SJSA1 (cell line): ENCODE data around the gene TBL1XR1. TPM values are rescaled to one million over a fixed set of nuclear protein-coding genes. Genes with fewer than 3 reads are reported as not detected.
"Not testable (repeated sequence)": the region's sequence is repeated elsewhere in the genome, so short reads cannot be mapped to it uniquely, and the experiment has no call there.

Experiments
- DNase-seq, 2 experiments: peaks; one replicate each; pipeline ENCODE4 v3.0.0-alpha.2; 2015 to 2020; ENCODE audit warnings: low spot score in 2 of 2, low read depth in 1 of 2
- H3K27ac ChIP-seq: fragments of 250-450 bp; sonication (Bioruptor Pico); 2 replicates; pipeline ENCODE4 v1.5.1; 2020; ENCODE audit warnings: mild to moderate bottlenecking, moderate library complexity
- H3K27me3 ChIP-seq: fragments of 250-450 bp; sonication (Bioruptor Pico); replicated peaks from 2 replicates; pipeline ENCODE4 v1.5.1; 2020; ENCODE audit warnings: mild to moderate bottlenecking, moderate library complexity
- H3K36me3 ChIP-seq: fragments of 250-450 bp; sonication (Bioruptor Pico); 2 replicates; pipeline ENCODE4 v1.5.1; 2020; ENCODE audit warnings: mild to moderate bottlenecking
- H3K4me1 ChIP-seq: fragments of 250-450 bp; sonication (Bioruptor Pico); replicated peaks from 2 replicates; pipeline ENCODE4 v1.6.1; 2021; ENCODE audit warnings: mild to moderate bottlenecking
- H3K4me3 ChIP-seq: fragments of 250-450 bp; sonication (Bioruptor Pico); 2 replicates; pipeline ENCODE4 v1.5.1; 2020; ENCODE audit warnings: mild to moderate bottlenecking
- H3K9me3 ChIP-seq: fragments of 250-450 bp; sonication (Bioruptor Pico); replicated peaks from 2 replicates; pipeline ENCODE4 v1.5.1; 2020; ENCODE audit warnings: mild to moderate bottlenecking
- total RNA-seq: library from RNA; depleted of rRNA; stranded (reverse); fragments of >200 nt; shearing (Covaris generic); gene quantifications from 2 replicates; pipeline ENCODE4 v1.2.3, GENCODE V29; 2014

The TBL1XR1 gene
- total RNA-seq, 1 experiment from 2014 or later = 82.9 TPM

DNA sequence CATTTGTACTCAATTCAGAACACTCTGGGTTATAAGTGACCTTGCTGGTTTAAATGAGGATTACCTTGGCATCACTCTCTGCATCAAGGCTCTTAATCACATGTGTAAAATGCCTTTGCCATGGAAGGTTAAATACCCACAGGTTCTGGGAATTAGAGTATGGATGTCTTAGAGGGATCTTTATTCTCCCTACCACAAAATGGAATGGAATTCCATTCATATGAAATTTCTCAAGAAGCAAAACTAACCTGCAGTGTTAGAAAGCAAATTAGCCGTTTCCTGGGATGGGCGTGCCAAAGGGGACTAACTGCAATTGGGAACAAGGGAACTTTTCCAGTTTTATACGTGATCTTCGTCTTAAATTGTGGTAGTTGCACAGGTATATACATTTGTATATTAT, 39.8 kb downstream of the TBL1XR1 start:
- Histone ChIP-seq H3K27ac (no peak overlapping the region), H3K27me3 (no peaks in the 10 kb centered on the region), H3K36me3 (0 out of 2 replicates have a peak, but pooled peaks cover 6% of the 10 kb centered on the region), H3K4me1 (no peaks in the 10 kb centered on the region), H3K4me3 (no peak overlapping the region), H3K9me3 (no peaks in the 10 kb centered on the region)
- no peak for DNase-seq

- no peaks in the 10 kb centered on the region for H3K27me3 ChIP-seq
- DNase-seq = no peak
- no peaks in the 10 kb centered on the region for H3K9me3 ChIP-seq
- no peak overlapping the region for H3K27ac ChIP-seq
- peaks cover 7% of the 10 kb centered on the region; the same call in 1 of the 2 replicates for H3K36me3 ChIP-seq
- peaks cover 20% of the 10 kb centered on the region for H3K4me1 ChIP-seq
- no peak overlapping the region for H3K4me3 ChIP-seq
Measured at GRCh38 chr3:177154733-177155132, 42.5 kb downstream of the TBL1XR1 start.

GRCh38 chr3:177150970-177151627, 46.2 kb downstream of the TBL1XR1 start:
- DNase-seq = peak; percentile 48 to 55
- H3K4me1 ChIP-seq = peaks cover 26% of the 10 kb centered on the region
- H3K36me3 ChIP-seq = peaks cover 3% of the 10 kb centered on the region
- H3K9me3 ChIP-seq = no peaks in the 10 kb centered on the region
- H3K27me3 ChIP-seq = no peaks in the 10 kb centered on the region
- H3K4me3 ChIP-seq = no peak overlapping the region
- no peak overlapping the region for H3K27ac ChIP-seq

- H3K4me1 ChIP-seq = peaks cover 32% of the 10 kb centered on the region
Measured at GRCh38 chr3:177150218-177150916, 46.9 kb downstream of the TBL1XR1 start.

DNA sequence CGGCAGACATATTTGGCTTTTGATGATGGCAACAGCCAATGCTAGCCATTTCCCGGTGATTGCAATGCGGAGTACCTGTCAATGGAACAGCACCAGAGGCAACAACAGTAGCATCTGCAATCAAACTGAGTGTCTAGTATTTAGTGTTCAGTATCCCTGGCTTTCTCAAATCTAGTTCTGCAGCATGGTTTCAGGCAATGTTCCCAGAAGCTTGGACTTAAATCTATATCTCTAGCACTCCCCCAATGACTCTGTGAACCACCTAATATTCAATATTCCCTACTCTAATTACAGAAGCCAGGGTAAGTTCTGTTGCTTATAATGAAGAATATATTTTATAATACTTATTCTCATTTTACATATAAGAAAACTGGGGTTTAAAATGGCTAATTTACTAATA, 48.2 kb downstream of the TBL1XR1 start:
- Histone ChIP-seq H3K4me3 (no peak overlapping the region), H3K9me3 (no peaks in the 10 kb centered on the region)
- no peak for DNase-seq

More at GRCh38 chr3:177150218-177150916, 46.9 kb downstream of the TBL1XR1 start:
- Histone ChIP-seq H3K36me3 (peaks cover 9% of the 10 kb centered on the region), H3K4me3 (no peak overlapping the region), H3K27me3 (no peaks in the 10 kb centered on the region), H3K27ac (no peak overlapping the region), H3K9me3 (no peaks in the 10 kb centered on the region)
- no peak for DNase-seq

GRCh38 chr3:177147790-177148189, 49.5 kb downstream of the TBL1XR1 start:
- H3K27ac ChIP-seq = no peak overlapping the region
- H3K9me3 ChIP-seq = no peaks in the 10 kb centered on the region
- H3K4me1 ChIP-seq = peaks cover 37% of the 10 kb centered on the region
- H3K4me3 ChIP-seq = no peak overlapping the region
- peaks cover 9% of the 10 kb centered on the region for H3K36me3 ChIP-seq
- no peaks in the 10 kb centered on the region for H3K27me3 ChIP-seq
- no peak for DNase-seq

More for the DNA sequence above, 48.2 kb downstream of the TBL1XR1 start:
- Histone ChIP-seq H3K36me3 (peaks cover 9% of the 10 kb centered on the region), H3K27me3 (no peaks in the 10 kb centered on the region), H3K4me1 (peaks cover 37% of the 10 kb centered on the region), H3K27ac (no peak overlapping the region)

- H3K27ac ChIP-seq = no peak overlapping the region
- H3K9me3 ChIP-seq = no peaks in the 10 kb centered on the region
- no peak for DNase-seq
- H3K36me3 ChIP-seq = peaks cover 9% of the 10 kb centered on the region
- no peak overlapping the region for H3K4me3 ChIP-seq
- peaks cover 37% of the 10 kb centered on the region for H3K4me1 ChIP-seq
- no peaks in the 10 kb centered on the region for H3K27me3 ChIP-seq
Measured at GRCh38 chr3:177146646-177147045, 50.6 kb downstream of the TBL1XR1 start.

GRCh38 chr3:177145954-177146353, 51.3 kb downstream of the TBL1XR1 start:
- Histone ChIP-seq H3K27ac (no peak overlapping the region), H3K4me3 (no peak overlapping the region), H3K9me3 (no peaks in the 10 kb centered on the region), H3K27me3 (no peaks in the 10 kb centered on the region), H3K36me3 (peaks cover 9% of the 10 kb centered on the region), H3K4me1 (peaks cover 30% of the 10 kb centered on the region)
- no peak for DNase-seq

DNA sequence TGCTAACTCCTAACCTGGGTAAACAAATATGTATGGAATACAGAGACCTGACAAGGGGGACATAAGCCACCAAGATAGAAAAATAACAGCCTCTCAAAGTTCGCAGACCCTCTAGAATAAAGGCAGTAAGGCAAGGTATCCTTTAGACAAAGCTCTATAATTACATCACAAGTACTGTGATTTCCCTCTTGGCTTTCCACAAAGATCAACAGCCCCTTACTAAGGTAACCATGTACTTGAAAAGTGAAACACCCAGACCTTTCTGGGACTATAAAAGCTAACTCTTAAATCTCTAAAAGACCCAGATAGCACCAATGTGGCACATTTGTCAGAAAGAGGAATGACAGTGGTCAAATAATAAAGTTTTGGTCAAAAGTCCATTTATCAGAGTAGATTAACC, 51.9 kb downstream of the TBL1XR1 start:
- H3K9me3 ChIP-seq = no peaks in the 10 kb centered on the region
- H3K4me1 ChIP-seq = peaks cover 24% of the 10 kb centered on the region
- H3K27ac ChIP-seq = peak overlapping the region; percentile 24; the same call in 1 of the 2 replicates
- no peak overlapping the region for H3K4me3 ChIP-seq
- H3K36me3 ChIP-seq = peaks cover 7% of the 10 kb centered on the region
- H3K27me3 ChIP-seq = no peaks in the 10 kb centered on the region
- DNase-seq = no peak

- no peak for DNase-seq
- Histone ChIP-seq H3K4me3 (no peak overlapping the region), H3K4me1 (peaks cover 20% of the 10 kb centered on the region)
Measured at GRCh38 chr3:177144922-177145321, 52.4 kb downstream of the TBL1XR1 start.

DNA sequence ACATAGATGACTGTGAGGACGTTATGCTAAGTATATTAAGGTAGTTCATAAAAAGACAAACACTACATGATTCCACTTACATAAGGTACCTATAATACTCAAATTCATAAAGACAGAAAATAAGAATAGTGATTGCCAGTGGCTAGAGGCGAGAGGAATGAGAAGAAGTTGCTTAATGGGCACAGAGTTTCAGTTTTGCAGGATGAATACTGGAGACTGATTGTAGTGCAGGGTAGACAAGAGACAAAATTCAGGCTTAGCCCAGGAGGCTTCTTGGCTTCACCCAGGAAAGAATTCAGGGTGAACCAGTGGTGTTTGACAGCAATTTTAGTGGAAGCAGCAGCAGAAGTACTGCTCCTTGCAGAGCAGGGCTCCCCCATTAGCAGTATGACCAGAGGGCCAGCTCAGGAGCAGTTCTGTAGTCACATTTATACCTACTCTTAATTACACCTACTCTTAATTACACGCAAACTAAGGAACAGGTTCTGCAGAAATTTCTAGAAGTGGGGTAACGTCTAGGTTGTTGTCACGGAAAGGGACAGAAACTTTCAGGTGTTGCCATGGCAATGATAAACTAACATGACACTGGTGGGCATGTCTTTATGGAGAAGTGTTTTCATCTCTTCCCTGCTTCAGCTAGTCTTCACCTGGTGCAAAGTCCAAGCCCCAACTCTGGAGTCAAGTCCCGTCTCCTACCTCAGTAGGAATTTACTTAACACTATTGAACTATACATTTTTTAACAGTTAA, 55.2 kb downstream of the TBL1XR1 start:
- Histone ChIP-seq H3K27ac (no peak overlapping the region), H3K4me1 (peaks cover 15% of the 10 kb centered on the region), H3K36me3 (peaks cover 6% of the 10 kb centered on the region), H3K4me3 (no peak overlapping the region), H3K27me3 (no peaks in the 10 kb centered on the region), H3K9me3 (no peaks in the 10 kb centered on the region)
- DNase-seq = no peak

More at GRCh38 chr3:177144922-177145321, 52.4 kb downstream of the TBL1XR1 start:
- H3K27ac ChIP-seq = peak overlapping the region; percentile 24; the same call in 1 of the 2 replicates
- H3K9me3 ChIP-seq = no peaks in the 10 kb centered on the region
- no peaks in the 10 kb centered on the region for H3K27me3 ChIP-seq
- peaks cover 6% of the 10 kb centered on the region for H3K36me3 ChIP-seq

DNA sequence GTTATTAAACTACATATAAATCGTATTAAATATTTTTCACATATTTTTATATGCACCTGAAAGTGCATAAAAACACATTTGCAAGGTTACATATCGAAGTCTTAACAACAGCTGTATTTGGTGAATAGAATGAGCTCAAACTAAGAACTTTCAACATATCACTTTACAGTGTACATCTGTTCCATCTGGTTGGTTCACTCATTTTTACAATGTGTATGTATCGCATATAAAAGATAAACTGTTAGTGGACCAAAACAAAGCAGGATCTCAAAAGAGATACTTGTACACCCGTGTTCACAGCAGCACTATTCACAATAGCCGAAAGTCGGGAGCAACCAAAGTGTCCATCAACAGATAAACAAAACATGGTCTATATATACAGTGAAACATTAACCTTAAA, 55.8 kb downstream of the TBL1XR1 start:
- H3K4me1 ChIP-seq = peaks cover 12% of the 10 kb centered on the region
- peaks cover 10% of the 10 kb centered on the region for H3K36me3 ChIP-seq
- no peaks in the 10 kb centered on the region for H3K9me3 ChIP-seq
- no peak overlapping the region for H3K4me3 ChIP-seq
- H3K27me3 ChIP-seq = no peaks in the 10 kb centered on the region
- no peak for DNase-seq
- no peak overlapping the region for H3K27ac ChIP-seq

DNA sequence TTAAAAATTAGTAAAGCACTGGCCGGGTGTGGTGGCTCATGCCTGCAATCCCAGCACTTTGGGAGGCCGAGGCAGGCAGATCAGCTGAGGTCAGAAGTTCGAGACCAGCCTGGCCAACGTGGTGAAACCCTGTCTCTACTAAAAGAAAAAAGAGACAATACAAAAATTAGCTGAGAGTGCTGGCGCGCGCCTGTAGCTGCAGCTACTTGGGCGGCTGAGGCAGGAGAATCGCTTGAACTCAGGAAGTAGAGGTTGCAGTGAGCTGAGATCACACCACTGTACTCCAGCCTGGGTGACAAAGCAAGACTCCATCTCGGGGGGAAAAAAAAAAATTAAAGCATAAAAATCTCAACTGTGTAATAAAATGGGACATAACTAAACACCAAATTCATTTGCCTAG, 58.1 kb downstream of the TBL1XR1 start:
- not testable (repeated sequence) for H3K4me3 ChIP-seq, DNase-seq, H3K36me3 ChIP-seq, H3K4me1 ChIP-seq, H3K27me3 ChIP-seq, H3K9me3 ChIP-seq, H3K27ac ChIP-seq
